Astrocyte of the cerebellum (primary cell): ENCODE results near the gene MUC13.

ENCODE experiments used
- DNase-seq: peaks from one replicate; pipeline ENCODE4 v3.0.0-alpha.2; 2011; ENCODE audit warnings: low read depth
- H3K4me3 ChIP-seq: 2 replicates; pipeline ENCODE4 v1.5.1; 2011; ENCODE audit warnings: mild to moderate bottlenecking, low read depth, low read length, moderate library complexity
- CTCF ChIP-seq: IDR thresholded peaks from 2 replicates; pipeline ENCODE4 v1.5.1; 2012; ENCODE audit warnings: low read length, low read depth, moderate library complexity, mild to moderate bottlenecking; ENCODE audit errors: missing control alignments
- in situ Hi-C: cut with HindIII; loops from 2 replicates; pipeline ENCODE4 v1.10.0; 2017; ENCODE audit warnings: low sequenced_read_pairs

The MUC13 gene

GRCh38 chr3:124934577-124934976 lies at the start of gene MUC13:
TSS of gene MUC13 (minus strand) at chr3:124934751. CDS start at chr3:124934712, 39 bp downstream.
- no peak for TF ChIP-seq CTCF
- DNase-seq: no peak
- no peak within 1 kb of the TSS for H3K4me3 ChIP-seq
- in situ Hi-C loops: loop anchor here (10.0 kb wide), 1 partner anchor 500 kb away; no protein-coding TSS in a partner anchor

GRCh38 chr3:124982855-124983254 lies 48.3 kb upstream of the MUC13 start:
- no peak overlapping the region for H3K4me3 ChIP-seq
- DNase-seq: no peak
- TF ChIP-seq CTCF: no peak
- in situ Hi-C loops: no loop called here

GRCh38 chr3:124981472-124981871 lies 46.9 kb upstream of the MUC13 start:
- H3K4me3 ChIP-seq: no peak overlapping the region
- in situ Hi-C loops: no loop called here
- DNase-seq: no peak
- no peak for TF ChIP-seq CTCF

- in situ Hi-C loops: no loop called here
- no peak overlapping the region for H3K4me3 ChIP-seq
- TF ChIP-seq CTCF: no peak
- no peak for DNase-seq
Measured at GRCh38 chr3:124978627-124979026, 44.1 kb upstream of the MUC13 start.

- no peak for DNase-seq
- no peak for TF ChIP-seq CTCF
- H3K4me3 ChIP-seq: no peak overlapping the region
- in situ Hi-C loops: no loop called here
Measured at GRCh38 chr3:124976383-124976782, 41.8 kb upstream of the MUC13 start.

GRCh38 chr3:124974691-124975090 lies 40.1 kb upstream of the MUC13 start:
- DNase-seq: no peak
- TF ChIP-seq CTCF: no peak
- in situ Hi-C loops: no loop called here
- no peak overlapping the region for H3K4me3 ChIP-seq

- TF ChIP-seq CTCF: no peak
- H3K4me3 ChIP-seq: no peak overlapping the region
- in situ Hi-C loops: no loop called here
- DNase-seq: no peak
Measured at GRCh38 chr3:124973290-124973689, 38.7 kb upstream of the MUC13 start.
